Kasumi-1 (cell line): Measurements from ENCODE around the gene HDDC3.
A peak's percentile ranks its signal among the peaks of the same experiment; 100 is the strongest.

Experiments
- DNase-seq, 2 experiments: peaks; one replicate each; lab custom pipeline; 2025; lab: John Stamatoyannopoulos, UW

Gene HDDC3

GRCh38 chr15:90931828-90932659 is at the start of gene HDDC3:
Gene HDDC3, minus strand, starts transcription at chr15:90932549. Its CDS starts 9 bp downstream, at chr15:90932540.
- peak; percentile 88 to 91 for DNase-seq

DNA sequence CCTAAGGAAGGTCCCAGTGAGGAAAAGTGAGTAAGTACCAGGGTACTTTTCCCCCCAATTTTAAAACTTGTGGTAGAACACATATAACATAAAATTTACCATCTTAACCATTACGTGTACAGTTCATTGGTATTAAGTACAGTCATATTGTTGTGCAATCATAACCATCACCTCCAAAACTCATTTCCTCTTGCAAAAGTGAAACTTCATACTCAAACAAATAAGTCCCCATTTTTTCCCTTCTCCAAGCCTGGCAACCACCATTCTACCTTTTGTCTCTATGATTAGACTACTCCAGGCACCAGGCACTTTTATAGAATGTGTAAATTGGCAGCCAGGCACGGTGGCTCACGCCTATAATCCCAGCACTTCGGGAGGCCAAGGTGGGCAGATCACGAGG is 49.8 kb upstream of the HDDC3 start:
- peak in 1 of 2 experiments; percentile 5 for DNase-seq

- DNase-seq = no peak
Observed at GRCh38 chr15:90981681-90982080, 49.3 kb upstream of the HDDC3 start.

DNA sequence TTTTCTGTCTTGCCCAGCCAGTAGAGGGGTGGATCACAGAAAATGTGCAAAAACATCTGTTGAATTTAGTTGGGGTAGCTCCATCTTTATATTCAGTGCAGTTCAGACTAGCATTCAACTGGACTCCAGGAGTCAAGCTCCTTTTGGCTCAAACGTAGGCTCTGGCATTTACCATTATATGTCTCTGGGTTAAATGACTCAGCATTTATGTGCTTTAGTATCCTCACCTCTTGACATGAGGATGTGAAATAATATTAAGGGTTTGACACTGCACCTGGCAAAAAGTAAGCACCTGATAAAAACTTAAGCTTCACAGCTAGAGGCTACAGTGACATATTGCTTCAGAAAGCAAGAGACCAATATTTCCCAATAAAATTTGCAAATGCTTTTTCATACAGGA is 47.2 kb upstream of the HDDC3 start:
- DNase-seq = no peak

GRCh38 chr15:90974216-90974615 is 41.9 kb upstream of the HDDC3 start:
- no peak for DNase-seq

- DNase-seq = no peak
Observed at GRCh38 chr15:90972133-90972532, 39.8 kb upstream of the HDDC3 start.

- peak; percentile 19 to 34 for DNase-seq
Observed at GRCh38 chr15:90970274-90970673, 37.9 kb upstream of the HDDC3 start.

DNA sequence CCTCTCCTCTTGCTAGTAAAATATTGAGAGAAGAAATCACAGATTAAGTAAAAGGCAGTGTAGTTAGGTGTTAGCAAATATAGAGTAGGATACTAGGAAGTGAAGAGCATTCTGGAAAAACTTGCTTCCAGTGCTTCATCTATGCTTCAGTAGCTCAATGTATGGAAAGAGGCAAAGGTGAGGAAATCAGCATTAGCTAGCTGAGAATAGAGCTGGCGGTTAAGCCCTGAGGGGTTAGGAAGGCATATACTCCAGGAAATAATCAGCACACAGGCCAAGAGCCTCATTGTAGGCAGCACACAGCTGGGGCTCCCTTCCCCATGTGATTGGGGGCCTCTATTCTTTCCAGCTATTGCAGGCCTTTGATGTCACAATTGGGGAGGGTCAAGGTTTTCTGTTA is 36.1 kb upstream of the HDDC3 start:
- no peak for DNase-seq

DNA sequence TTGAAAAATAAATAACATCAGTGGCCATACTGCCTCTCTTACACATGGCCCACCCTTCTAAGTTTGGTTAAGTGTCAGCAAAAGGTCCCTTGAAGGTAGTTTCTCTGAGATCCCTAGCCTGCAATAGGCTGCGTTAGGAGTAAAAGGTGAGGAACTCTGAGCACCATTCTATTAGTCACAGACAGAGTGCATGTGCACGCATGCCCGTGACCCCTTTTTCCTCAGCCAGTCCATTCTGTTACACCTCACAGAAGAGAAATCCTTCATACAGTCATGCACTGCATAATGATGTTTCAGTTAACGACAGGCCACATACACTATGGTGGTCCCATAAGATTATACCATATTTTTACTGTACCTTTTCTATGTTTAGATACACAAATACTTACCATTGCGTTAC is 34.9 kb upstream of the HDDC3 start:
- DNase-seq = no peak

DNA sequence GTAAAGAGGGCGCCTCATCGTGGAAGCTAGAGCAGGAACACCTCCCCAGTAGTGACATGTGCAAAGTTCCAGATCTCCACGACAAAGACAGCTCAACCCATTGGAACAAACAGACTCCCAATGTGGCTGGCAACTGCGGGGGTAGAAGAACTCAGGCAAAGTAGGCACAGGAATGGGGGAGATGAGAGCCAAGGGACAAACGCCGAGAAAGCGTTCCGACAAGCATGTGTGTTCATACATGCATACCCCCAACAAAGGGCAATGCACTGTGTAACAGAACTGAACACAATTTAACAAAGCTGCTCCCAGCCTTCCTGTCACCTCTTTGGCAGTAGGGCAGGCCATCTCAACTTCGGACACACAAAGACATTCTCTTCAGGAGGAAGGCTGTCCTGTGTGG is 33.9 kb upstream of the HDDC3 start:
- DNase-seq = no peak

DNA sequence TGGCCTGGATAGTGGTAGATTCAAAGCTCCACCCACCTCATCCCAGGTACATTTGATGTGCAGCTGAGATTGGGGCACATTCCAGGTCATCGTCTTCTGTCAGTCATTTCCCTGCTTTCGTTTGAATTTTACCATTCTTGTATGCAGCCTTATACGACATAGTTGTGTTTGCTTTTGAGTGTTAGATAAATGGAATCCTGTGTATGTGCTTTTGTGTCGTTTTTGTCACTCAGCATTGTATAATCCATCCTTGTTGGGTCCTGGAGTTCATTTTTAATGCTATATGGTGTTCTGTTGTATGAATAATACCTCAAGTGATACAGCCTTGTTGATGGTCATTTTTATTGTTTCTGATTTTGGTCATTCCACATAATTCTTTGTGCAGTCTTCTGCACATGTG is 29.7 kb upstream of the HDDC3 start:
- DNase-seq = no peak

GRCh38 chr15:90960298-90961091 is 28.1 kb upstream of the HDDC3 start:
- DNase-seq = no peak

- no peak for DNase-seq
Observed at GRCh38 chr15:90959894-90960293, 27.5 kb upstream of the HDDC3 start.

- no peak for DNase-seq
Observed at GRCh38 chr15:90959028-90959595, 26.8 kb upstream of the HDDC3 start.

- no peak for DNase-seq
Observed at GRCh38 chr15:90957791-90958190, 25.4 kb upstream of the HDDC3 start.

DNA sequence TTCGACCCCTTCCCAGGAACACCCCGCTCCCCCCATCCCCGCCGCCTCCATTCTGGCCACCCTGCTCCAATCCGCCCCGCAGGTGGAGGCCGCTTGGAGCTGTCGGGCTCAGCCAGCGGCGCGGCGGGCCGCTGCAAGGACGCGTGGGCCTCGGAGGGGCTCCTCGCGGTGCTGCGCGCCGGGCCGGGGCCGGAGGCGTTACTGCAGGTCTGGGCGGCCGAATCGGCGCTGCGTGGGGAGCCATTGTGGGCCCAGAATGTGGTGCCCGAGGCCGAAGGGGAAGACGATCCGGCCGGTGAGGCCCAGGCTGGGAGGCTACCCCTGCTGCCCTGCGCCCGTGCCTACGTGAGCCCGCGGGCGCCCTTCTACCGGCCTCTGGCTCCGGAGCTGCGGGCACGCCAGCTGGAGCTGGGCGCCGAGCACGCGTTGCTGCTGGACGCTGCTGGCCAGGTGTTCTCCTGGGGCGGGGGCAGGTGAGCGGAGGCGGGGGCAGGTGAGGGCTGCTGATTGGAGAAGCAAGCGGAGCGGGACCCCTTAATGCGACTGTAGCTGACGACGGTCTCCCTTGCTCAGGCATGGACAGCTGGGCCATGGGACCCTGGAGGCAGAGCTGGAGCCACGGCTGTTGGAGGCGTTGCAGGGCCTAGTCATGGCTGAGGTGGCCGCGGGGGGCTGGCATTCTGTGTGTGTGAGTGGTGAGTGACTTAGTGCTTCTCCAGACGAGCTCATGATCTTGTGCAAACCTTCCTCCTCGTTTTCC is 24.9 kb upstream of the HDDC3 start:
- no peak for DNase-seq

- no peak for DNase-seq
Observed at GRCh38 chr15:90956274-90957030, 24.1 kb upstream of the HDDC3 start.

- no peak for DNase-seq
Observed at GRCh38 chr15:90955624-90956273, 23.4 kb upstream of the HDDC3 start.

DNA sequence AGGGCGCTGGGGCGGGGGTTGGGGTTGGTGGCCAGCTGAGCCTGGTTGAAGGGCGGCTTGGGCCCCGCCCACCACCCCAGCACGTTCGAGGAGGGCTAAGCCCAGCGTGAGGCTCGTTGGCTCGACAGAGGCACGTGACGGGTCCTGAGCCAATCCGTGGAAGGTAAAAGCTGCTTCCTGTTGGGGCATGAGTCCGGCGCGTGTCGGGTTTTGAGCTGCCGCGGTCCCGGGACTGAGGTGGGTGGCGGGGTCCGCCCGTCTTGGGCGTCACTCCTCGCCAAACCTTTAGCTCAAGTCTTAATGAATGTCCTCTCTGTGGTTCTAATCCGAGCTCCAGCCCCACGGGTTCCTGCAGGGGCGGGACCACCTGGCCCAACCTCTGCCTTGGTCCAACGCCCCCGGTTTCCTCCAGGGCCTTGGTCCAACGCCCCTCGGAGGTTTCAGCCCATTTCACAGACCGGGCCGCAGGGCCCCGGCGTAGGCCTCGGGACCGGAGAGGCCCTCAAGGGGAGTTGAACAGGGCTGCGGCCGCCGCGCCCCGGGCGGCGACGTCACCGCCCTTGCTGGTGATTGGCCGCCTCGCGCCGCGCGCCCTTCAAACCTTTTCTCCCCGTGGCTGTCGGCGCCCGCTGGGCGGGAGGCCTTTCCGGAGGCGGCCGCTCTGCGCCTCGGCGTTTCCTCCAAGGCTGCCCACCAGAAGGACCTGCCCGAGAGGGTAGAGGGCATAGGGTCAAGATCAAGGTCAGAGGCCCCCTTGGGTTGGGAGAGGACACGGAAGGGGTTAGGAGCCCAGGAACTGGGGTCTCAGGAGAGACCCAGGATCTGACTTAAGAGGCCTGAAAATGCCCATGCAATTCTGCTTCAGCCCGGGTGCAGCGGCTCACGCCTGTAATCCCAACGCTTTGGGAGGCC is 22.6 kb upstream of the HDDC3 start, which contains the start of gene RCCD1:
TSS of gene RCCD1 (plus strand) at position 173 of the 912 bp plus-strand sequence. CDS start 1,851 bp downstream, outside the sequence.
- peak; percentile 95 to 96 for DNase-seq
